ENCODE data around the gene CLEC4F.

GRCh38 chr2:70779911-70780545, 40.4 kb downstream of the CLEC4F start:
- TF ChIP-seq POLR2AphosphoS5 (IDR thresholded peaks at IDR 0.05; ENCODE audit: borderline replicate concordance, low read depth, low read length) (no peak), EZH2 (IDR thresholded peaks at IDR 0.05) (no peak), FOXP2 (optimal IDR thresholded peaks at IDR 0.05; ENCODE audit: control extremely low read depth, extremely low read length, insufficient read depth) (no peak)

Measured in SK-N-MC (cell line).